NT2/D1 (cell line): ENCODE measurements around the gene SPOP.
A peak's percentile ranks its signal among the peaks of the same experiment; 100 is the strongest.

ENCODE experiments used
- DNase-seq: peaks from one replicate; pipeline ENCODE4 v3.0.0-alpha.2; 2011; ENCODE audit warnings: low read depth, low spot score
- H3K27me3 ChIP-seq: 2 replicates; pipeline ENCODE4 v1.6.0; 2011; ENCODE audit warnings: mild to moderate bottlenecking; ENCODE audit not compliant: insufficient read length, insufficient read depth
- H3K36me3 ChIP-seq: 2 replicates; pipeline ENCODE4 v1.6.1; 2011; ENCODE audit warnings: mild to moderate bottlenecking, low read length, mixed read lengths; ENCODE audit not compliant: insufficient read depth, insufficient read length
- H3K4me1 ChIP-seq: 2 replicates; pipeline ENCODE4 v1.5.1; 2011; ENCODE audit not compliant: insufficient read depth, insufficient read length
- H3K4me3 ChIP-seq: 2 replicates; pipeline ENCODE4 v1.5.1; 2011; ENCODE audit warnings: low read depth; ENCODE audit not compliant: insufficient read length
- H3K9ac ChIP-seq: 2 replicates; pipeline ENCODE4 v1.6.0; 2011; ENCODE audit warnings: low read depth; ENCODE audit not compliant: insufficient read length
- H3K9me3 ChIP-seq: 2 replicates; pipeline ENCODE4 v1.5.1; 2011; ENCODE audit warnings: mild to moderate bottlenecking, low read length; ENCODE audit not compliant: insufficient read depth
- SUZ12 ChIP-seq: IDR thresholded peaks from 2 replicates; pipeline ENCODE4 v1.6.1; 2011; ENCODE audit not compliant: insufficient read length, insufficient read depth; ENCODE audit errors: extremely low read depth
- YY1 ChIP-seq: IDR thresholded peaks from 2 replicates; pipeline ENCODE4 v1.6.1; 2011; ENCODE audit not compliant: insufficient read length, insufficient read depth
- ZNF274 ChIP-seq: IDR thresholded peaks from 2 replicates; pipeline ENCODE4 v1.6.1; 2011; ENCODE audit warnings: mild to moderate bottlenecking, low read depth, low read length

SPOP gene

DNA sequence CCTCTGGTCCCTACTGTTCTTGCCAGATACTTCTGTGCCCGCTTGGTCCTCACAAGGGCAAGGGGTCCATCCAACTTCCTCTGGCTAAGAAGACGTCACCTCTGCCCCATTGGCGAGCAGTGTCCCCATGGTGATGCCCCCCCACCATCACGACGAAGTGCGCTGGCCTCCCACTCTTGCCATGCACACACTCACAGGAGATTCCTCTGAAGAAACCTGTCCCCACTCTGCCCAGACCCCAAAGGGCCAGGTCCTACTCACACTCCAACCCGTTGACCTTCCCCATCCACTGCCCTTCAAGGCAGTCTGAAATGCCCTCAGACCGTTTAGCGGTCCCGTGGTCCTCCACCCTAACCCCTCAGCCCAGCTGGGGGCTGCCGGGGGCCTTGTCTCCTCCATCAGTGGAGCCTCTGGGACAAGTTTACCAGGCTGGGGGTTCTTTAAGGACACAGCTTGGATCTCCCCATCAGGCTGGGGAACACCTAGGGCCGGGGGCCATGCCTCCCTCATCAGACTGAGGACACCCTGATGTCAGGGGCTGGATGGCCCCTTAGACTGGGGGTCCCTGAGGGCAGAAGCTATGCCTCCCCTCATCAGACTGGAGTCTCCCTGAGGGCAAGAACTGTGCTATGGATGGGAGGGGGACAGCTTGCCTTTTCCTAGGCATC, 95.7 kb downstream of the SPOP start:
- Histone ChIP-seq H3K27me3 (peaks cover 18% of the 10 kb centered on the region), H3K4me1 (peaks cover 17% of the 10 kb centered on the region), H3K4me3 (no peak overlapping the region), H3K36me3 (no peaks in the 10 kb centered on the region), H3K9me3 (no peaks in the 10 kb centered on the region), H3K9ac (no peak overlapping the region)
- no peak for DNase-seq
- TF ChIP-seq YY1 (no peak), SUZ12 (no peak), ZNF274 (no peak)

DNA sequence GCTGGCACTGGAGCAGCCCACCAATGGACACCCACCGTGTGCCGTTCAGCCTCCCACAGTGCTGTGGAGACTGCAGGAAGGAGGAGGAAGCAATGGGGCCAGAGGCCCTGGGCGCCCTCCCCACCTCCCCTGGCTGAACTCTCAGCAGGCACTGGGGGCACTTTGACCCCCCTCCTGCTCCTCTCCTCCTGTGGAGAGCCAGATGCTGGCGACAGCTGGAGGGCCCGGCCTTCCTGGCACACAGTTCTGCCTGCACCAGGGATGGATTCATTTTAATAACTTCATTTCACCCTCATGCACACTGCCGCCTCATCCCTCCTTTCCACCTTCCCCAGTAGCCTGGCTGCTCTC, 96.3 kb downstream of the SPOP start:
- Histone ChIP-seq H3K9me3 (no peaks in the 10 kb centered on the region), H3K9ac (peak overlapping the region; percentile 17), H3K36me3 (no peaks in the 10 kb centered on the region), H3K27me3 (peaks cover 21% of the 10 kb centered on the region), H3K4me3 (no peak overlapping the region), H3K4me1 (peaks cover 20% of the 10 kb centered on the region)
- TF ChIP-seq YY1, result no peak
- TF ChIP-seq ZNF274, result no peak
- no peak for TF ChIP-seq SUZ12
- DNase-seq, result no peak

DNA sequence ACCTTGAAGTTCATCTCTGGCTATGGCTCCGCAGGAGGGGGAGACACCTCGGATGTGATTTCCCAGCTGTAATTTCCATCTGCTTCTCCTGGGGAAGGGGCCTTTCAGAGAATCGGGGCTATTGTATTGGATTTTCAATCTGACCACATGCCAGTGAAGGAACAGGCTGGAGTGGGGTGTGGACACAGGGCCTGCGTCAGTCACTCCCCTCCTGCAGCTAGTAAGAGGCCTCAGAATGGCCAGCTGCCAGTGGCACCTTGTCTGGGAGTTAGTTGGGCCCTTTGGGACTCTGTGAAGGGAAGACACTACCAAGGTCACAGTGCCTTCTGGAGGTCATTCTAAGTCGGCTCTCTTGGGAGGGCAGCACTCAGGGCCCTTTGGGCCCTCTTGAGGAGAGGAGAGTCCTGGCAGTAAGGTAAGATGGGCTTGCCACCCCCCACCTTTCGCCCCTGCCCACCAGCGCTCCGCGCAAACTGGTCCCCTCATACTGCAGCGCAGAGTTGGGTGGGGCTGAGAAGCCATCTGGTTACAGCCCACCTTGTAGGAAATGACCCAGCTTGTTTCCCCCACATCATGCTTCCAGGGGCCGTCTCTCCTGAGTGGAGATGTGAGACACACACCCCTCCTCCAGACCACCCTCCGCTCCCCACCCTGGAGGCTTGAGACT, 96.8 kb downstream of the SPOP start:
- no peak for TF ChIP-seq ZNF274
- no peak for TF ChIP-seq SUZ12
- no peak for TF ChIP-seq YY1
- DNase-seq, result no peak

DNA sequence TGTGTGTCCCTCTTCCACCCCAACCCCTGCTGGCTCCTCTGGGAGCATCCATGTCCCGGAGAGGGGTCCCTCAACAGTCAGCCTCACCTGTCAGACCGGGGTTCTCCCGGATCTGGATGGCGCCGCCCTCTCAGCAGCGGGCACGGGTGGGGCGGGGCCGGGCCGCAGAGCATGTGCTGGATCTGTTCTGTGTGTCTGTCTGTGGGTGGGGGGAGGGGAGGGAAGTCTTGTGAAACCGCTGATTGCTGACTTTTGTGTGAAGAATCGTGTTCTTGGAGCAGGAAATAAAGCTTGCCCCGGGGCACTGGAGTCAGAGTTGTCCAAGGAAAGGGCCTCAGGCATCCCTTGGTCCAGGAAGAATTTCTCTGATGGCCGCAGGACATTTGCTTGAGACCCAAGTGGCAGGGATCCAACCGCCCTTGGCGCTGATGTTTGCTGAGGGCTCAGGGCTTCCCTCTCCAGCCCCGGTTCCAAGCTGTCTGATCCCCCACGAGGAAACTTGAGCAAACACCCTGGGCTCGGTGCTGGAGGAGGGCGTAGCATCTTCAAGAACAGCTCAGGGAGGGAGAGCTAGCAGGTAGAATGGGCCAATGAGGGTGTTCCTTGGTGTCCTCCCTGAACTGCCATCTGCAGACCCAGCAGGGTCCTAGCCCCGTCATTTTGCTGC, 97.7 kb downstream of the SPOP start:
- DNase-seq, result no peak
- Histone ChIP-seq H3K4me3 (no peak overlapping the region), H3K4me1 (peaks cover 22% of the 10 kb centered on the region), H3K9ac (no peak overlapping the region), H3K36me3 (no peaks in the 10 kb centered on the region), H3K9me3 (no peaks in the 10 kb centered on the region), H3K27me3 (peaks cover 21% of the 10 kb centered on the region)
- TF ChIP-seq SUZ12, result no peak
- no peak for TF ChIP-seq YY1
- no peak for TF ChIP-seq ZNF274

More for the DNA sequence above, 96.8 kb downstream of the SPOP start:
- peak overlapping the region; percentile 17 for H3K9ac ChIP-seq
- peaks cover 20% of the 10 kb centered on the region for H3K4me1 ChIP-seq
- no peak overlapping the region for H3K4me3 ChIP-seq
- H3K27me3 ChIP-seq, result peaks cover 21% of the 10 kb centered on the region
- H3K9me3 ChIP-seq, result no peaks in the 10 kb centered on the region
- H3K36me3 ChIP-seq, result no peaks in the 10 kb centered on the region

DNA sequence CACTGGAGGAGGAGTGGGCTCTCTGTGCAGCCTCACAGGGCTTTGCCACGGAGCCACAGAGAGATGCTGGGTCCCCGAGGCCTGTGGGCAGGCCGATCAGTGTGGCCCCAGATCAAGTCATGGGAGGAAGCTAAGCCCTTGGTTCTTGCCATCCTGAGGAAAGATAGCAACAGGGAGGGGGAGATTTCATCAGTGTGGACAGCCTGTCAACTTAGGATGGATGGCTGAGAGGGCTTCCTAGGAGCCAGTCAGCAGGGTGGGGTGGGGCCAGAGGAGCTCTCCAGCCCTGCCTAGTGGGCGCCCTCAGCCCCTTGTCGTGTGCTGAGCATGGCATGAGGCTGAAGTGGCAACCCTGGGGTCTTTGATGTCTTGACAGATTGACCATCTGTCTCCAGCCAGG, 98.4 kb downstream of the SPOP start:
- Histone ChIP-seq H3K9ac (no peak overlapping the region), H3K36me3 (no peaks in the 10 kb centered on the region), H3K9me3 (no peaks in the 10 kb centered on the region), H3K27me3 (peaks cover 21% of the 10 kb centered on the region), H3K4me3 (no peak overlapping the region), H3K4me1 (peaks cover 27% of the 10 kb centered on the region)
- no peak for DNase-seq
- TF ChIP-seq SUZ12, result no peak
- TF ChIP-seq ZNF274, result no peak
- no peak for TF ChIP-seq YY1

DNA sequence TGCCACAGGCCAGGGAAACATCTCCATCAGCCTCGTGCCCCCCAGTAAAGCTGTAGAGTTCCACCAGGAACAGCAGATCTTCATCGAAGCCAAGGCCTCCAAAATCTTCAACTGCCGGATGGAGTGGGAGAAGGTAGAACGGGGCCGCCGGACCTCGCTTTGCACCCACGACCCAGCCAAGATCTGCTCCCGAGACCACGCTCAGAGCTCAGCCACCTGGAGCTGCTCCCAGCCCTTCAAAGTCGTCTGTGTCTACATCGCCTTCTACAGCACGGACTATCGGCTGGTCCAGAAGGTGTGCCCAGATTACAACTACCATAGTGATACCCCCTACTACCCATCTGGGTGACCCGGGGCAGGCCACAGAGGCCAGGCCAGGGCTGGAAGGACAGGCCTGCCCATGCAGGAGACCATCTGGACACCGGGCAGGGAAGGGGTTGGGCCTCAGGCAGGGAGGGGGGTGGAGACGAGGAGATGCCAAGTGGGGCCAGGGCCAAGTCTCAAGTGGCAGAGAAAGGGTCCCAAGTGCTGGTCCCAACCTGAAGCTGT, 98.9 kb downstream of the SPOP start:
- Histone ChIP-seq H3K9ac (no peak overlapping the region), H3K9me3 (no peaks in the 10 kb centered on the region), H3K27me3 (peaks cover 21% of the 10 kb centered on the region), H3K4me1 (peaks cover 32% of the 10 kb centered on the region), H3K4me3 (no peak overlapping the region), H3K36me3 (no peaks in the 10 kb centered on the region)
- DNase-seq, result no peak
- TF ChIP-seq YY1 (no peak), SUZ12 (no peak), ZNF274 (no peak)

DNA sequence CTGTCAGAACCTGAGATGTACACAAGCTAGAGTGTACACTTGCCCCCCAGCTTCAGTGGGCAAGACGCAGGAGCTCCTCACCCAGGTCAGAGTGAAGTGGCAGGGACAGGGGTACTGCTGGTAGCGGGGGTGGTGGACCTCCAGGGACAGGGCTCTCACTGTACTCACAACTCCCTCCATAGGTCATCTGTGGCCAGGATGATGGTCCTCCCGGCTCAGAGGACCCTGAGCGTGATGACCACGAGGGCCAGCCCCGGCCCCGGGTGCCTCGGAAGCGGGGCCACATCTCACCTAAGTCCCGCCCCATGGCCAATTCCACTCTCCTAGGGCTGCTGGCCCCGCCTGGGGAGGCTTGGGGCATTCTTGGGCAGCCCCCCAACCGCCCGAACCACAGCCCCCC, 99.5 kb downstream of the SPOP start:
- H3K9ac ChIP-seq, result no peak overlapping the region
- H3K4me3 ChIP-seq, result no peak overlapping the region
- H3K9me3 ChIP-seq, result no peaks in the 10 kb centered on the region
- peaks cover 37% of the 10 kb centered on the region for H3K4me1 ChIP-seq
- no peak for TF ChIP-seq SUZ12
- no peak for TF ChIP-seq YY1
- H3K36me3 ChIP-seq, result no peaks in the 10 kb centered on the region
- DNase-seq, result no peak
- H3K27me3 ChIP-seq, result peaks cover 21% of the 10 kb centered on the region
